DND-41 (cell line): Measurements from ENCODE around the gene SLC38A5.

ENCODE experiments used
- ATAC-seq: fragments of 200-7000 bp; cut with Tn5 transposase; 3 replicates; pipeline ENCODE4 v1.9.1; 2021; ENCODE audit warnings: low read depth; ENCODE audit not compliant: insufficient read depth
- DNase-seq: peaks from one replicate; pipeline ENCODE4 v3.0.0-alpha.2; 2020
- H2AFZ ChIP-seq: 2 replicates; pipeline ENCODE4 v1.6.0; 2012; ENCODE audit warnings: low read depth, low read length
- H3K27ac ChIP-seq: 2 replicates; pipeline ENCODE4 v1.5.1; 2012; ENCODE audit warnings: low read length, inconsistent platforms
- H3K27me3 ChIP-seq: fragments of 200-600 bp; sonication (generic); 2 replicates; pipeline ENCODE4 v1.6.0; 2012; ENCODE audit warnings: low read length, mild to moderate bottlenecking, inconsistent platforms; ENCODE audit not compliant: insufficient read depth, poor library complexity
- H3K36me3 ChIP-seq: 2 replicates; pipeline ENCODE4 v1.5.1; 2012; ENCODE audit warnings: low read length, inconsistent platforms; ENCODE audit not compliant: insufficient read depth
- H3K4me1 ChIP-seq: 2 replicates; pipeline ENCODE4 v1.5.1; 2012; ENCODE audit warnings: mild to moderate bottlenecking, low read length; ENCODE audit not compliant: insufficient read depth
- H3K4me2 ChIP-seq: 2 replicates; pipeline ENCODE4 v1.6.0; 2012; ENCODE audit warnings: mild to moderate bottlenecking, moderate library complexity, low read length, inconsistent platforms; ENCODE audit not compliant: insufficient read depth
- H3K4me3 ChIP-seq, 2 experiments: fragments of 200-600 bp in 1 of 2; shearing (Covaris generic) in 1 of 2; 2 replicates each; pipeline ENCODE4 v1.5.1; 2012 to 2016; ENCODE audit warnings: inconsistent platforms in 2 of 2, low read length in 2 of 2, mild to moderate bottlenecking in 2 of 2, low read depth in 1 of 2, moderate library complexity in 1 of 2
- H3K79me2 ChIP-seq: 2 replicates; pipeline ENCODE4 v1.6.0; 2012; ENCODE audit warnings: low read length, inconsistent platforms; ENCODE audit not compliant: insufficient read depth
- H3K9ac ChIP-seq: 2 replicates; pipeline ENCODE4 v1.6.0; 2012; ENCODE audit warnings: low read depth, mild to moderate bottlenecking, inconsistent platforms, low read length, moderate library complexity
- H3K9me3 ChIP-seq: 2 replicates; pipeline ENCODE4 v1.5.1; 2012; ENCODE audit warnings: low read length, moderate library complexity, mild to moderate bottlenecking, inconsistent platforms; ENCODE audit not compliant: insufficient read depth, severe bottlenecking
- H4K20me1 ChIP-seq: 2 replicates; pipeline ENCODE4 v1.6.0; 2012; ENCODE audit warnings: low read length; ENCODE audit not compliant: insufficient read depth
- CTCF ChIP-seq: IDR thresholded peaks from 2 replicates; pipeline ENCODE4 v1.5.1; 2012; ENCODE audit warnings: borderline replicate concordance, low read length, moderate library complexity, mild to moderate bottlenecking; ENCODE audit not compliant: poor library complexity, severe bottlenecking; ENCODE audit errors: extremely low read depth
- EZH2 ChIP-seq: IDR thresholded peaks from 3 replicates; pipeline ENCODE4 v1.6.1; 2012; ENCODE audit warnings: borderline replicate concordance, low read depth, mild to moderate bottlenecking, moderate library complexity, low read length, inconsistent platforms; ENCODE audit not compliant: severe bottlenecking

Gene SLC38A5

GRCh38 chrX:48509619-48510018, 39.6 kb upstream of the SLC38A5 start:
- H3K27me3 ChIP-seq, result no peaks in the 10 kb centered on the region
- H2AFZ ChIP-seq, result peak overlapping the region; percentile 85
- peak overlapping the region; percentile 51 to 76; a peak in 3 of 4 replicates for H3K4me3 ChIP-seq
- no peaks in the 10 kb centered on the region for H3K36me3 ChIP-seq
- no peaks in the 10 kb centered on the region for H3K79me2 ChIP-seq
- no peak for DNase-seq
- H3K9ac ChIP-seq, result peak overlapping the region; percentile 68
- no peak for ATAC-seq
- no peak overlapping the region for H3K27ac ChIP-seq
- H4K20me1 ChIP-seq, result no peaks in the 10 kb centered on the region
- H3K4me1 ChIP-seq, result peaks cover 18% of the 10 kb centered on the region
- no peaks in the 10 kb centered on the region for H3K9me3 ChIP-seq
- no peak for TF ChIP-seq EZH2
- TF ChIP-seq CTCF, result no peak
- H3K4me2 ChIP-seq, result peak overlapping the region; percentile 78

GRCh38 chrX:48509245-48509590, 39.2 kb upstream of the SLC38A5 start:
- Histone ChIP-seq H3K27me3 (no peaks in the 10 kb centered on the region), H4K20me1 (no peaks in the 10 kb centered on the region), H3K27ac (peak overlapping the region; percentile 49; the same call in 1 of the 2 replicates), H3K4me1 (peaks cover 18% of the 10 kb centered on the region), H3K9ac (peak overlapping the region; percentile 68), H2AFZ (peak overlapping the region; percentile 85), H3K9me3 (no peaks in the 10 kb centered on the region), H3K4me2 (peak overlapping the region; percentile 78), H3K79me2 (no peaks in the 10 kb centered on the region), H3K4me3 (peak overlapping the region; percentile 51 to 76; a peak in 3 of 4 replicates), H3K36me3 (no peaks in the 10 kb centered on the region)
- TF ChIP-seq EZH2, result no peak
- no peak for TF ChIP-seq CTCF
- DNase-seq (no peak), ATAC-seq (peak; percentile 35; the same call in 2 of the 3 replicates)

GRCh38 chrX:48508400-48509244, 38.6 kb upstream of the SLC38A5 start, which contains the start of gene PORCN:
Gene PORCN (plus strand): TSS chrX:48508992. CDS start chrX:48509821, 829 bp downstream.
- peak within 1 kb of the TSS; percentile 78 for H3K4me2 ChIP-seq
- H4K20me1 ChIP-seq, result no peaks in the 10 kb centered on the region
- H3K79me2 ChIP-seq, result no peaks in the 10 kb centered on the region
- H3K4me3 ChIP-seq, result peak within 1 kb of the TSS; percentile 51 to 76; a peak in 3 of 4 replicates
- TF ChIP-seq EZH2 (no peak), CTCF (no peak)
- H3K9ac ChIP-seq, result peak within 1 kb of the TSS; percentile 68
- no peaks in the 10 kb centered on the region for H3K27me3 ChIP-seq
- DNase-seq, result peak; percentile 83
- no peaks in the 10 kb centered on the region for H3K9me3 ChIP-seq
- peak; percentile 97 for ATAC-seq
- peaks cover 18% of the 10 kb centered on the region for H3K4me1 ChIP-seq
- H2AFZ ChIP-seq, result peak within 1 kb of the TSS; percentile 96
- peak within 1 kb of the TSS; percentile 76 for H3K27ac ChIP-seq
- H3K36me3 ChIP-seq, result no peaks in the 10 kb centered on the region
